Large intestine (tissue), 3 donors: ENCODE results near the gene OPCML. TPM values are rescaled to one million over a fixed set of nuclear protein-coding genes. Genes with fewer than 3 reads are reported as not detected.

Experiments
- DNase-seq, 2 donors: peaks; one replicate each; pipeline versions ENCODE4 v3.0.0 to v3.0.0-alpha.2; 2013
- H3K27ac ChIP-seq: one replicate; pipeline ENCODE4 v1.5.1; 2013; ENCODE audit warnings: low read length
- H3K27me3 ChIP-seq: 2 replicates; pipeline ENCODE4 v1.6.1; 2013; ENCODE audit warnings: low read length; ENCODE audit not compliant: control insufficient read depth, insufficient read depth
- H3K36me3 ChIP-seq: 2 replicates; pipeline ENCODE4 v1.6.1; 2013; ENCODE audit warnings: low read length; ENCODE audit not compliant: control insufficient read depth, insufficient read depth
- H3K4me1 ChIP-seq: one replicate; pipeline ENCODE4 v1.6.1; 2013; ENCODE audit warnings: low read length; ENCODE audit not compliant: control insufficient read depth, insufficient read depth
- H3K4me3 ChIP-seq: one replicate; pipeline ENCODE4 v1.5.1; 2013; ENCODE audit warnings: low read length
- H3K9me3 ChIP-seq: one replicate; pipeline ENCODE4 v1.6.1; 2013; ENCODE audit warnings: mild to moderate bottlenecking, low read depth, low read length, moderate library complexity; ENCODE audit not compliant: control insufficient read depth
- WGBS: methylation state at CpG from one replicate; pipeline ENCODE4 v1.1.5; 2013; ENCODE audit warnings: low lambda C conversion rate; ENCODE audit not compliant: insufficient coverage; 5-methylcytosine and 5-hydroxymethylcytosine counted together
- polyA plus RNA-seq: library from polyadenylated mRNA; unstranded; fragments of 120-200 nt; gene quantifications from one replicate; pipeline ENCODE4 v1.2.1, GENCODE V29; 2013

OPCML gene
- polyA plus RNA-seq, 1 donor = 1.4 TPM

GRCh38 chr11:132913886-132914285 is 618.4 kb downstream of the OPCML start:
- H3K9me3 ChIP-seq = no peaks in the 10 kb centered on the region
- no peak for DNase-seq
- H3K27ac ChIP-seq = no peak overlapping the region
- no peaks in the 10 kb centered on the region for H3K36me3 ChIP-seq
- no peaks in the 10 kb centered on the region for H3K27me3 ChIP-seq
- no peak overlapping the region for H3K4me3 ChIP-seq
- H3K4me1 ChIP-seq = peaks cover 19% of the 10 kb centered on the region
- 100% methylated on average over 1 of the region's 7 CpGs for WGBS

GRCh38 chr11:132913295-132913694 is 619.0 kb downstream of the OPCML start:
- Histone ChIP-seq H3K36me3 (no peaks in the 10 kb centered on the region), H3K4me3 (no peak overlapping the region), H3K4me1 (peaks cover 19% of the 10 kb centered on the region), H3K27me3 (no peaks in the 10 kb centered on the region), H3K27ac (no peak overlapping the region), H3K9me3 (no peaks in the 10 kb centered on the region)
- WGBS = 100% methylated on average over 2 of the region's 6 CpGs
- DNase-seq = no peak

GRCh38 chr11:132911186-132911585 is 621.1 kb downstream of the OPCML start:
- Histone ChIP-seq H3K36me3 (no peaks in the 10 kb centered on the region), H3K27ac (peak overlapping the region; percentile 62), H3K27me3 (no peaks in the 10 kb centered on the region), H3K4me1 (peaks cover 19% of the 10 kb centered on the region), H3K4me3 (no peak overlapping the region), H3K9me3 (no peaks in the 10 kb centered on the region)
- 47% methylated on average over 3 of the region's 7 CpGs for WGBS
- peak; percentile 72 to 81 for DNase-seq

GRCh38 chr11:132910011-132910760 is 622.1 kb downstream of the OPCML start:
- peak in 1 of 2 donors; percentile 67 for DNase-seq
- H3K4me1 ChIP-seq = peaks cover 19% of the 10 kb centered on the region
- H3K4me3 ChIP-seq = no peak overlapping the region
- H3K36me3 ChIP-seq = no peaks in the 10 kb centered on the region
- WGBS = no CpG with 5 or more reads among the region's 18 CpGs
- no peaks in the 10 kb centered on the region for H3K27me3 ChIP-seq
- peak overlapping the region; percentile 62 for H3K27ac ChIP-seq
- H3K9me3 ChIP-seq = no peaks in the 10 kb centered on the region

- Histone ChIP-seq H3K36me3 (no peaks in the 10 kb centered on the region), H3K27ac (peak overlapping the region; percentile 62), H3K4me1 (peaks cover 23% of the 10 kb centered on the region), H3K27me3 (no peaks in the 10 kb centered on the region), H3K4me3 (no peak overlapping the region), H3K9me3 (no peaks in the 10 kb centered on the region)
- no CpG with 5 or more reads among the region's 8 CpGs for WGBS
- DNase-seq = no peak
Measured at GRCh38 chr11:132909021-132909606, 623.2 kb downstream of the OPCML start.

- H3K27me3 ChIP-seq = no peaks in the 10 kb centered on the region
- no peaks in the 10 kb centered on the region for H3K9me3 ChIP-seq
- peaks cover 24% of the 10 kb centered on the region for H3K4me1 ChIP-seq
- H3K4me3 ChIP-seq = no peak overlapping the region
- H3K36me3 ChIP-seq = no peaks in the 10 kb centered on the region
- H3K27ac ChIP-seq = no peak overlapping the region
- WGBS = no CpG with 5 or more reads among the region's 4 CpGs
- no peak for DNase-seq
Measured at GRCh38 chr11:132908414-132908810, 623.9 kb downstream of the OPCML start.

- no peak overlapping the region for H3K4me3 ChIP-seq
- no peak for DNase-seq
- no peak overlapping the region for H3K27ac ChIP-seq
- H3K4me1 ChIP-seq = peaks cover 25% of the 10 kb centered on the region
- no CpG with 5 or more reads among the region's 8 CpGs for WGBS
- H3K36me3 ChIP-seq = no peaks in the 10 kb centered on the region
- H3K27me3 ChIP-seq = no peaks in the 10 kb centered on the region
- no peaks in the 10 kb centered on the region for H3K9me3 ChIP-seq
Measured at GRCh38 chr11:132907651-132908413, 624.5 kb downstream of the OPCML start.

GRCh38 chr11:132904607-132905006 is 627.7 kb downstream of the OPCML start:
- Histone ChIP-seq H3K9me3 (no peaks in the 10 kb centered on the region), H3K27ac (no peak overlapping the region), H3K36me3 (no peaks in the 10 kb centered on the region), H3K27me3 (no peaks in the 10 kb centered on the region), H3K4me3 (no peak overlapping the region), H3K4me1 (peaks cover 30% of the 10 kb centered on the region)
- WGBS = 50% methylated on average over 1 of the region's 5 CpGs
- DNase-seq = no peak

GRCh38 chr11:132904091-132904490 is 628.2 kb downstream of the OPCML start:
- Histone ChIP-seq H3K27me3 (no peaks in the 10 kb centered on the region), H3K4me1 (peaks cover 29% of the 10 kb centered on the region), H3K36me3 (no peaks in the 10 kb centered on the region), H3K9me3 (no peaks in the 10 kb centered on the region), H3K27ac (no peak overlapping the region), H3K4me3 (no peak overlapping the region)
- 100% methylated on average over 1 of the region's 1 CpG for WGBS
- no peak for DNase-seq

GRCh38 chr11:132901638-132902471 is 630.4 kb downstream of the OPCML start:
- 40% methylated on average over 1 of the region's 14 CpGs for WGBS

More at GRCh38 chr11:132901638-132902471, 630.4 kb downstream of the OPCML start:
- H3K9me3 ChIP-seq = no peaks in the 10 kb centered on the region
- DNase-seq = peak; percentile 35 to 60
- H3K4me3 ChIP-seq = no peak overlapping the region
- no peaks in the 10 kb centered on the region for H3K27me3 ChIP-seq
- H3K4me1 ChIP-seq = peaks cover 29% of the 10 kb centered on the region
- peak overlapping the region; percentile 88 for H3K27ac ChIP-seq
- H3K36me3 ChIP-seq = no peaks in the 10 kb centered on the region
